WTC11 (cell line): Measurements from ENCODE around the gene NAPB. TPM values are rescaled to one million over a fixed set of nuclear protein-coding genes. Genes with fewer than 3 reads are reported as not detected.

Source experiments
- ATAC-seq: fragments of 200-7000 bp; cut with Tn5 transposase; 2 replicates; pipeline ENCODE4 v1.10.0; 2021; ENCODE audit warnings: mild to moderate bottlenecking, moderate library complexity
- CTCF ChIA-PET: fragments of 300-600 bp; sonication (Branson Sonifier 250); formaldehyde crosslinking; loops from one replicate; lab custom pipeline; 2021; ENCODE audit warnings: antibody characterized with exemption; lab: Charles Lee
- POLR2A ChIA-PET: fragments of 350-600 bp; sonication (Branson Sonifier 250); formaldehyde crosslinking; loops from one replicate; lab custom pipeline; 2021; ENCODE audit warnings: antibody characterized with exemption; lab: Charles Lee
- DNase-seq: peaks from one replicate; pipeline ENCODE4 v3.0.0; 2021; ENCODE audit warnings: low spot score
- H3K27ac Mint-ChIP-seq: 2 replicates; pipeline ENCODE4 v1.8.0; 2021; ENCODE audit warnings: mixed read lengths
- H3K27me3 Mint-ChIP-seq: 2 replicates; pipeline ENCODE4 v1.8.0; 2021; ENCODE audit warnings: low read depth, mild to moderate bottlenecking, moderate library complexity, mixed read lengths
- H3K36me3 Mint-ChIP-seq: 2 replicates; pipeline ENCODE4 v1.8.0; 2021; ENCODE audit warnings: mixed read lengths
- H3K4me1 Mint-ChIP-seq: 2 replicates; pipeline ENCODE4 v1.8.0; 2022; ENCODE audit warnings: mixed read lengths
- H3K4me3 Mint-ChIP-seq: 2 replicates; pipeline ENCODE4 v1.8.0; 2021; ENCODE audit warnings: mild to moderate bottlenecking, moderate library complexity, mixed read lengths
- H3K9me3 Mint-ChIP-seq: 2 replicates; pipeline ENCODE4 v1.8.0; 2021; ENCODE audit warnings: mixed read lengths
- ATF1 ChIP-seq: sonication (generic); formaldehyde crosslinking; IDR thresholded peaks from 2 replicates; pipeline ENCODE4 v1.8.1; 2023; ENCODE audit warnings: mild to moderate bottlenecking, moderate library complexity, missing genetic modification reagents
- CREB1 ChIP-seq: sonication (generic); formaldehyde crosslinking; IDR thresholded peaks from 2 replicates; pipeline ENCODE4 v1.8.0; 2023; ENCODE audit warnings: mild to moderate bottlenecking, missing genetic modification reagents
- CREM ChIP-seq: sonication (generic); formaldehyde crosslinking; IDR thresholded peaks from 2 replicates; pipeline ENCODE4 v1.8.1; 2022; ENCODE audit warnings: mild to moderate bottlenecking, missing genetic modification reagents, moderate library complexity
- JUN ChIP-seq: sonication (generic); formaldehyde crosslinking; IDR thresholded peaks from 2 replicates; pipeline ENCODE4 v1.8.0; 2023; ENCODE audit warnings: mild to moderate bottlenecking, missing genetic modification reagents
- NFYB ChIP-seq: sonication (generic); formaldehyde crosslinking; conservative IDR thresholded peaks from 2 replicates; pipeline ENCODE4 v1.8.0; 2022; ENCODE audit warnings: low read depth, missing genetic modification reagents
- NR1H2 ChIP-seq: sonication (generic); formaldehyde crosslinking; IDR thresholded peaks from 2 replicates; pipeline ENCODE4 v1.9.0; 2021; ENCODE audit warnings: mild to moderate bottlenecking, moderate library complexity, missing genetic modification reagents
- NR2C2 ChIP-seq: sonication (generic); formaldehyde crosslinking; IDR thresholded peaks from 2 replicates; pipeline ENCODE4 v1.8.0; 2022; ENCODE audit warnings: mild to moderate bottlenecking, missing genetic modification reagents
- OVOL2 ChIP-seq: fragments of 250-450 bp; sonication (Bioruptor Pico); IDR thresholded peaks from 2 replicates; pipeline ENCODE4 v1.9.0; 2021; ENCODE audit warnings: mild to moderate bottlenecking, borderline replicate concordance
- ZNF219 ChIP-seq: sonication (generic); formaldehyde crosslinking; IDR thresholded peaks from 2 replicates; pipeline ENCODE4 v1.8.0; 2023; ENCODE audit warnings: missing genetic modification reagents, mild to moderate bottlenecking, borderline replicate concordance
- total RNA-seq: library from RNA; stranded (reverse); gene quantifications from 3 replicates; pipeline ENCODE4 v1.2.3, GENCODE V29; 2021
- TF ChIP-seq, protein P1 (sequence below): sonication (generic); formaldehyde crosslinking; conservative IDR thresholded peaks from 2 replicates; pipeline ENCODE4 v1.8.1; 2023; ENCODE audit warnings: mild to moderate bottlenecking, low read depth, missing genetic modification reagents, moderate library complexity
- TF ChIP-seq, protein P2 (sequence below): fragments of 250-450 bp; sonication (Bioruptor Pico); IDR thresholded peaks from 2 replicates; pipeline ENCODE4 v1.9.0; 2021; ENCODE audit warnings: mild to moderate bottlenecking
- TF ChIP-seq, protein P3 (sequence below): fragments of 250-450 bp; sonication (Bioruptor Pico); IDR thresholded peaks from 2 replicates; pipeline ENCODE4 v1.9.0; 2021; ENCODE audit warnings: mild to moderate bottlenecking, borderline replicate concordance
- TF ChIP-seq, protein P4 (sequence below): sonication (generic); formaldehyde crosslinking; IDR thresholded peaks from 2 replicates; pipeline ENCODE4 v1.8.1; 2022; ENCODE audit warnings: low read depth, missing genetic modification reagents, borderline replicate concordance
- TF ChIP-seq, protein P5 (sequence below): fragments of 200-600 bp; IDR thresholded peaks from 2 replicates; pipeline ENCODE4 v1.8.0; 2022; ENCODE audit warnings: antibody characterized with exemption
- TF ChIP-seq, protein P6 (sequence below): fragments of 250-450 bp; sonication (Bioruptor Pico); conservative IDR thresholded peaks from 2 replicates; pipeline ENCODE4 v1.9.0; 2021; ENCODE audit warnings: mild to moderate bottlenecking

NAPB gene
- total RNA-seq, 1 experiment from 2014 or later = 12.9 TPM

DNA sequence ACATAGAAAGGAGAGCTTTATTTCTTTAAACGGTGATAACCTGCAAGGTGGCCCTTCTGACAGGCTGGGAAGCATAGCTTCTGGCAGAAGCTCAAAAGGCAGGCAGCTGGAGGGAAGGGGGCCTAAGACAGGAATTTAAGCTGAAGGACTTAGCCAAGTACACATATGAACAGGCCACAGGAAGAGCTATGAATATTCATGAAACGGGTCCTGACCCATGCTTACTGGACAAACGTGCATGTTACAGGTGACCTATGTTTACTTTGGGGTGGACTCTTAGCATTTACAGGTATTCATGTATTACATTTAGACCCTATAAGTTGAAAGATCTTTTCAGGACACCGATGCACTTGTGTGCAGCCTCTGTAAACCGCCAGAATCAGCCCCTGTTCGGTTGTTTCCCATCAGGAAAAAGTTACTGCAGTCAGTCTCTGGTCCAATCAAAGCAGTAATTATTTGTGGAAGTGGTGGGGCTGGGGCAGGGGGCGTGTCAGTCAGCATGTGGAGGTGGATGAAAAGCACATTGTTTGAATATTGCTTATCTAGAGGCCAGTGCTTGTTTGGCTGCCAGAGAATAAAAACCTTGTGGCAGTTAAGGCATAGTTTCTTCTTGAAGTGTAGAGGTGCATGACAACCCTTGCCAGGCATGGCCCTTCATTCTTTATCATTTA lies 62.2 kb downstream of the NAPB start (continued):
- TF ChIP-seq, protein P1, sequence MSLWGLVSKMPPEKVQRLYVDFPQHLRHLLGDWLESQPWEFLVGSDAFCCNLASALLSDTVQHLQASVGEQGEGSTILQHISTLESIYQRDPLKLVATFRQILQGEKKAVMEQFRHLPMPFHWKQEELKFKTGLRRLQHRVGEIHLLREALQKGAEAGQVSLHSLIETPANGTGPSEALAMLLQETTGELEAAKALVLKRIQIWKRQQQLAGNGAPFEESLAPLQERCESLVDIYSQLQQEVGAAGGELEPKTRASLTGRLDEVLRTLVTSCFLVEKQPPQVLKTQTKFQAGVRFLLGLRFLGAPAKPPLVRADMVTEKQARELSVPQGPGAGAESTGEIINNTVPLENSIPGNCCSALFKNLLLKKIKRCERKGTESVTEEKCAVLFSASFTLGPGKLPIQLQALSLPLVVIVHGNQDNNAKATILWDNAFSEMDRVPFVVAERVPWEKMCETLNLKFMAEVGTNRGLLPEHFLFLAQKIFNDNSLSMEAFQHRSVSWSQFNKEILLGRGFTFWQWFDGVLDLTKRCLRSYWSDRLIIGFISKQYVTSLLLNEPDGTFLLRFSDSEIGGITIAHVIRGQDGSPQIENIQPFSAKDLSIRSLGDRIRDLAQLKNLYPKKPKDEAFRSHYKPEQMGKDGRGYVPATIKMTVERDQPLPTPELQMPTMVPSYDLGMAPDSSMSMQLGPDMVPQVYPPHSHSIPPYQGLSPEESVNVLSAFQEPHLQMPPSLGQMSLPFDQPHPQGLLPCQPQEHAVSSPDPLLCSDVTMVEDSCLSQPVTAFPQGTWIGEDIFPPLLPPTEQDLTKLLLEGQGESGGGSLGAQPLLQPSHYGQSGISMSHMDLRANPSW = no peak
- TF ChIP-seq, protein P2, sequence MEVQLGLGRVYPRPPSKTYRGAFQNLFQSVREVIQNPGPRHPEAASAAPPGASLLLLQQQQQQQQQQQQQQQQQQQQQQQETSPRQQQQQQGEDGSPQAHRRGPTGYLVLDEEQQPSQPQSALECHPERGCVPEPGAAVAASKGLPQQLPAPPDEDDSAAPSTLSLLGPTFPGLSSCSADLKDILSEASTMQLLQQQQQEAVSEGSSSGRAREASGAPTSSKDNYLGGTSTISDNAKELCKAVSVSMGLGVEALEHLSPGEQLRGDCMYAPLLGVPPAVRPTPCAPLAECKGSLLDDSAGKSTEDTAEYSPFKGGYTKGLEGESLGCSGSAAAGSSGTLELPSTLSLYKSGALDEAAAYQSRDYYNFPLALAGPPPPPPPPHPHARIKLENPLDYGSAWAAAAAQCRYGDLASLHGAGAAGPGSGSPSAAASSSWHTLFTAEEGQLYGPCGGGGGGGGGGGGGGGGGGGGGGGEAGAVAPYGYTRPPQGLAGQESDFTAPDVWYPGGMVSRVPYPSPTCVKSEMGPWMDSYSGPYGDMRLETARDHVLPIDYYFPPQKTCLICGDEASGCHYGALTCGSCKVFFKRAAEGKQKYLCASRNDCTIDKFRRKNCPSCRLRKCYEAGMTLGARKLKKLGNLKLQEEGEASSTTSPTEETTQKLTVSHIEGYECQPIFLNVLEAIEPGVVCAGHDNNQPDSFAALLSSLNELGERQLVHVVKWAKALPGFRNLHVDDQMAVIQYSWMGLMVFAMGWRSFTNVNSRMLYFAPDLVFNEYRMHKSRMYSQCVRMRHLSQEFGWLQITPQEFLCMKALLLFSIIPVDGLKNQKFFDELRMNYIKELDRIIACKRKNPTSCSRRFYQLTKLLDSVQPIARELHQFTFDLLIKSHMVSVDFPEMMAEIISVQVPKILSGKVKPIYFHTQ (CRISPR knock-in tag) = no peak

DNA sequence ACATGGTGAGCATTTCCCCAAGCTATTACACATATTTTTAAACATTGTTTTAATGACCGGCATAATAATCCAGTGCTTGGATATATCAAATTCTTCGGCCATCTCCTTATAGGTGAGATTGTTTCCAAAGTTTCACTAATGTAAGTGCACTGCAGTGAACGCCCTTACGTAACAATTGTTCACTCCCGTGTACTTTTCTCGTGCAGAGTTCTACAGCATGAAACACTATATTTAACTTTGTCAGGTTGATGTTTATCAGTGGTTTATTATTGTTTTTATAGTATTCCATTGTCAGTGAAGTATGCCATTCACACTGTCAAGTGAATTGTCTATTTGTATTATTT lies 62.8 kb downstream of the NAPB start:
- H3K4me1 Mint-ChIP-seq = peaks cover 32% of the 10 kb centered on the region
- TF ChIP-seq CREM (CRISPR knock-in tag) (no peak), ATF1 (no peak), ZNF219 (no peak), OVOL2 (CRISPR knock-in tag) (no peak), NFYB (no peak), NR2C2 (CRISPR knock-in tag) (no peak), NR1H2 (no peak), CREB1 (CRISPR knock-in tag) (no peak), JUN (no peak)
- TF ChIP-seq, protein P3, sequence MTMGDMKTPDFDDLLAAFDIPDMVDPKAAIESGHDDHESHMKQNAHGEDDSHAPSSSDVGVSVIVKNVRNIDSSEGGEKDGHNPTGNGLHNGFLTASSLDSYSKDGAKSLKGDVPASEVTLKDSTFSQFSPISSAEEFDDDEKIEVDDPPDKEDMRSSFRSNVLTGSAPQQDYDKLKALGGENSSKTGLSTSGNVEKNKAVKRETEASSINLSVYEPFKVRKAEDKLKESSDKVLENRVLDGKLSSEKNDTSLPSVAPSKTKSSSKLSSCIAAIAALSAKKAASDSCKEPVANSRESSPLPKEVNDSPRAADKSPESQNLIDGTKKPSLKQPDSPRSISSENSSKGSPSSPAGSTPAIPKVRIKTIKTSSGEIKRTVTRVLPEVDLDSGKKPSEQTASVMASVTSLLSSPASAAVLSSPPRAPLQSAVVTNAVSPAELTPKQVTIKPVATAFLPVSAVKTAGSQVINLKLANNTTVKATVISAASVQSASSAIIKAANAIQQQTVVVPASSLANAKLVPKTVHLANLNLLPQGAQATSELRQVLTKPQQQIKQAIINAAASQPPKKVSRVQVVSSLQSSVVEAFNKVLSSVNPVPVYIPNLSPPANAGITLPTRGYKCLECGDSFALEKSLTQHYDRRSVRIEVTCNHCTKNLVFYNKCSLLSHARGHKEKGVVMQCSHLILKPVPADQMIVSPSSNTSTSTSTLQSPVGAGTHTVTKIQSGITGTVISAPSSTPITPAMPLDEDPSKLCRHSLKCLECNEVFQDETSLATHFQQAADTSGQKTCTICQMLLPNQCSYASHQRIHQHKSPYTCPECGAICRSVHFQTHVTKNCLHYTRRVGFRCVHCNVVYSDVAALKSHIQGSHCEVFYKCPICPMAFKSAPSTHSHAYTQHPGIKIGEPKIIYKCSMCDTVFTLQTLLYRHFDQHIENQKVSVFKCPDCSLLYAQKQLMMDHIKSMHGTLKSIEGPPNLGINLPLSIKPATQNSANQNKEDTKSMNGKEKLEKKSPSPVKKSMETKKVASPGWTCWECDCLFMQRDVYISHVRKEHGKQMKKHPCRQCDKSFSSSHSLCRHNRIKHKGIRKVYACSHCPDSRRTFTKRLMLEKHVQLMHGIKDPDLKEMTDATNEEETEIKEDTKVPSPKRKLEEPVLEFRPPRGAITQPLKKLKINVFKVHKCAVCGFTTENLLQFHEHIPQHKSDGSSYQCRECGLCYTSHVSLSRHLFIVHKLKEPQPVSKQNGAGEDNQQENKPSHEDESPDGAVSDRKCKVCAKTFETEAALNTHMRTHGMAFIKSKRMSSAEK (CRISPR knock-in tag) = no peak
- TF ChIP-seq, protein P4, sequence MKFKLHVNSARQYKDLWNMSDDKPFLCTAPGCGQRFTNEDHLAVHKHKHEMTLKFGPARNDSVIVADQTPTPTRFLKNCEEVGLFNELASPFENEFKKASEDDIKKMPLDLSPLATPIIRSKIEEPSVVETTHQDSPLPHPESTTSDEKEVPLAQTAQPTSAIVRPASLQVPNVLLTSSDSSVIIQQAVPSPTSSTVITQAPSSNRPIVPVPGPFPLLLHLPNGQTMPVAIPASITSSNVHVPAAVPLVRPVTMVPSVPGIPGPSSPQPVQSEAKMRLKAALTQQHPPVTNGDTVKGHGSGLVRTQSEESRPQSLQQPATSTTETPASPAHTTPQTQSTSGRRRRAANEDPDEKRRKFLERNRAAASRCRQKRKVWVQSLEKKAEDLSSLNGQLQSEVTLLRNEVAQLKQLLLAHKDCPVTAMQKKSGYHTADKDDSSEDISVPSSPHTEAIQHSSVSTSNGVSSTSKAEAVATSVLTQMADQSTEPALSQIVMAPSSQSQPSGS (CRISPR knock-in tag) = no peak
- TF ChIP-seq, protein P5, sequence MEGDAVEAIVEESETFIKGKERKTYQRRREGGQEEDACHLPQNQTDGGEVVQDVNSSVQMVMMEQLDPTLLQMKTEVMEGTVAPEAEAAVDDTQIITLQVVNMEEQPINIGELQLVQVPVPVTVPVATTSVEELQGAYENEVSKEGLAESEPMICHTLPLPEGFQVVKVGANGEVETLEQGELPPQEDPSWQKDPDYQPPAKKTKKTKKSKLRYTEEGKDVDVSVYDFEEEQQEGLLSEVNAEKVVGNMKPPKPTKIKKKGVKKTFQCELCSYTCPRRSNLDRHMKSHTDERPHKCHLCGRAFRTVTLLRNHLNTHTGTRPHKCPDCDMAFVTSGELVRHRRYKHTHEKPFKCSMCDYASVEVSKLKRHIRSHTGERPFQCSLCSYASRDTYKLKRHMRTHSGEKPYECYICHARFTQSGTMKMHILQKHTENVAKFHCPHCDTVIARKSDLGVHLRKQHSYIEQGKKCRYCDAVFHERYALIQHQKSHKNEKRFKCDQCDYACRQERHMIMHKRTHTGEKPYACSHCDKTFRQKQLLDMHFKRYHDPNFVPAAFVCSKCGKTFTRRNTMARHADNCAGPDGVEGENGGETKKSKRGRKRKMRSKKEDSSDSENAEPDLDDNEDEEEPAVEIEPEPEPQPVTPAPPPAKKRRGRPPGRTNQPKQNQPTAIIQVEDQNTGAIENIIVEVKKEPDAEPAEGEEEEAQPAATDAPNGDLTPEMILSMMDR = no peak
- TF ChIP-seq, protein P6, sequence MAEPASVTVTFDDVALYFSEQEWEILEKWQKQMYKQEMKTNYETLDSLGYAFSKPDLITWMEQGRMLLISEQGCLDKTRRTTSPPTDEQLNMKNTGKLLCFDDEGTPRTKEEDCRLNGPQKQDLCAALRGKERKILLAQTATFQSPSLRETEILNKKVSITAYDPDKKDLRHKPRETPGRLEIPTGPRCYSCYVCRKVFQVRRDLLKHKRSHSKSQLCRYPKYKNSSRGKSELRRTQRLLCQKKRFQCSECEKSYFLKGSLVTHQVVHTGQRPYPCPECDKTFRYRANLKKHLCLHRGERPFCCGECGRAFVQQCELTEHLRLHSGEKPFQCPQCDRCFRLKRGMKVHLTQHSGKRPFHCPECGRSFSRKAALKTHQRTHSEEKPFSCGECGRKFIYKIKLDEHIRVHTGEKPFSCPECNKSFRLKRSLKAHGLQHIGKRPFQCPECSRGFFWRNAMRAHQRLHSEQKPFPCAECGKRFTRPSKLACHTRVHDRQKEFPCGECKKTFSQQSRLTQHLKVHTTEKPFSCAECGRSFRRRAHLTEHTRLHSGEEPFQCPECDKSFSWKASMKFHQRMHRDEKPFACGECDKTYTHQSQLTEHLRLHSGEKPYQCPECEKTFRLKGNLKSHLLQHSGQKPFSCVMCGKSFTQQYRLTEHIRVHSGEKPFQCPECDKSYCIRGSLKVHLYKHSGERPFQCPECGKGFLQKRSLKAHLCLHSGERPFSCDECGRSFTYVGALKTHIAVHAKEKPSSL (CRISPR knock-in tag) = no peak
- no peaks in the 10 kb centered on the region for H3K9me3 Mint-ChIP-seq
- CTCF ChIA-PET = interaction anchor here (1.0 to 1.8 kb wide), 7 partner anchors 9 to 507 kb away, joined by 3 to 23 read pairs (median 6); partner anchors contain the start of gene NXT1
- POLR2A ChIA-PET = interaction anchor here (1.0 to 2.2 kb wide), 2 partner anchors 9 to 63 kb away, joined by 4 to 16 read pairs; partner anchors contain the start of gene NAPB
- ATAC-seq (no peak), DNase-seq (no peak)
- peaks cover 12% of the 10 kb centered on the region for H3K36me3 Mint-ChIP-seq
- peak overlapping the region; percentile 68 for H3K4me3 Mint-ChIP-seq
- H3K27me3 Mint-ChIP-seq = no peaks in the 10 kb centered on the region
- H3K27ac Mint-ChIP-seq = peak overlapping the region; percentile 96
